ENCODE measurements around the gene CDKN2B-AS1. TPM values are rescaled to one million over a fixed set of nuclear protein-coding genes. Genes with fewer than 3 reads are reported as not detected.
A peak's percentile ranks its signal among the peaks of the same experiment; 100 is the strongest.

Gene CDKN2B-AS1
- total RNA-seq, 1 donor from 2014 or later, result 0.36 TPM

GRCh38 chr9:22088053-22088716, 93.6 kb downstream of the CDKN2B-AS1 start:
- Mint-ChIP-seq H3K27ac (ENCODE audit: unreplicated experiment) (no peak overlapping the region), H3K4me1 (ENCODE audit: unreplicated experiment) (no peaks in the 10 kb centered on the region), H3K9me3 (ENCODE audit: unreplicated experiment) (no peaks in the 10 kb centered on the region), H3K27me3 (ENCODE audit: unreplicated experiment) (no peaks in the 10 kb centered on the region), H3K4me3 (ENCODE audit: unreplicated experiment) (no peak overlapping the region), H3K36me3 (ENCODE audit: low read depth, unreplicated experiment) (no peaks in the 10 kb centered on the region)
- DNase-seq (ENCODE audit: low spot score), result no peak
- no peak for TF ChIP-seq CTCF (IDR thresholded peaks at IDR 0.05; ENCODE audit: unreplicated experiment)

GRCh38 chr9:22088717-22089061, 94.1 kb downstream of the CDKN2B-AS1 start:
- Mint-ChIP-seq H3K4me3 (ENCODE audit: unreplicated experiment) (no peak overlapping the region), H3K27me3 (ENCODE audit: unreplicated experiment) (peaks cover 2% of the 10 kb centered on the region), H3K27ac (ENCODE audit: unreplicated experiment) (no peak overlapping the region), H3K4me1 (ENCODE audit: unreplicated experiment) (no peaks in the 10 kb centered on the region), H3K9me3 (ENCODE audit: unreplicated experiment) (no peaks in the 10 kb centered on the region), H3K36me3 (ENCODE audit: low read depth, unreplicated experiment) (no peaks in the 10 kb centered on the region)
- DNase-seq (ENCODE audit: low spot score), result no peak
- no peak for TF ChIP-seq CTCF (IDR thresholded peaks at IDR 0.05; ENCODE audit: unreplicated experiment)

- no peak for TF ChIP-seq CTCF (IDR thresholded peaks at IDR 0.05; ENCODE audit: unreplicated experiment)
- no peak for DNase-seq (ENCODE audit: low spot score)
- Mint-ChIP-seq H3K27me3 (ENCODE audit: unreplicated experiment) (peaks cover 3% of the 10 kb centered on the region), H3K4me1 (ENCODE audit: unreplicated experiment) (no peaks in the 10 kb centered on the region), H3K4me3 (ENCODE audit: unreplicated experiment) (no peak overlapping the region), H3K27ac (ENCODE audit: unreplicated experiment) (no peak overlapping the region), H3K36me3 (ENCODE audit: low read depth, unreplicated experiment) (no peaks in the 10 kb centered on the region), H3K9me3 (ENCODE audit: unreplicated experiment) (no peaks in the 10 kb centered on the region)
Observed at GRCh38 chr9:22097707-22098106, 103.1 kb downstream of the CDKN2B-AS1 start.

- no peak overlapping the region for H3K27ac Mint-ChIP-seq (ENCODE audit: unreplicated experiment)
- no peaks in the 10 kb centered on the region for H3K9me3 Mint-ChIP-seq (ENCODE audit: unreplicated experiment)
- TF ChIP-seq CTCF (IDR thresholded peaks at IDR 0.05; ENCODE audit: unreplicated experiment), result no peak
- no peak overlapping the region for H3K4me3 Mint-ChIP-seq (ENCODE audit: unreplicated experiment)
- H3K27me3 Mint-ChIP-seq (ENCODE audit: unreplicated experiment), result peaks cover under 1% of the 10 kb centered on the region
- no peaks in the 10 kb centered on the region for H3K4me1 Mint-ChIP-seq (ENCODE audit: unreplicated experiment)
- H3K36me3 Mint-ChIP-seq (ENCODE audit: low read depth, unreplicated experiment), result no peaks in the 10 kb centered on the region
- DNase-seq (ENCODE audit: low spot score), result no peak
Observed at GRCh38 chr9:22098643-22099332, 104.2 kb downstream of the CDKN2B-AS1 start.

- no peaks in the 10 kb centered on the region for H3K4me1 Mint-ChIP-seq (ENCODE audit: unreplicated experiment)
- H3K27me3 Mint-ChIP-seq (ENCODE audit: unreplicated experiment), result no peaks in the 10 kb centered on the region
- H3K9me3 Mint-ChIP-seq (ENCODE audit: unreplicated experiment), result no peaks in the 10 kb centered on the region
- no peak overlapping the region for H3K27ac Mint-ChIP-seq (ENCODE audit: unreplicated experiment)
- H3K36me3 Mint-ChIP-seq (ENCODE audit: low read depth, unreplicated experiment), result no peaks in the 10 kb centered on the region
- TF ChIP-seq CTCF (IDR thresholded peaks at IDR 0.05; ENCODE audit: unreplicated experiment), result peak; percentile 70
- H3K4me3 Mint-ChIP-seq (ENCODE audit: unreplicated experiment), result no peak overlapping the region
- no peak for DNase-seq (ENCODE audit: low spot score)
Observed at GRCh38 chr9:22100626-22101025, 106.0 kb downstream of the CDKN2B-AS1 start.

Measured in endothelial cell (in vitro differentiated cells).